Large intestine (tissue), 3 donors: ENCODE data around the gene C1orf74. TPM values are rescaled to one million over a fixed set of nuclear protein-coding genes. Genes with fewer than 3 reads are reported as not detected.

ENCODE experiments used
- DNase-seq, 2 donors: peaks; one replicate each; pipeline versions ENCODE4 v3.0.0 to v3.0.0-alpha.2; 2013
- H3K27ac ChIP-seq: one replicate; pipeline ENCODE4 v1.5.1; 2013; ENCODE audit warnings: low read length
- H3K27me3 ChIP-seq: 2 replicates; pipeline ENCODE4 v1.6.1; 2013; ENCODE audit warnings: low read length; ENCODE audit not compliant: control insufficient read depth, insufficient read depth
- H3K36me3 ChIP-seq: 2 replicates; pipeline ENCODE4 v1.6.1; 2013; ENCODE audit warnings: low read length; ENCODE audit not compliant: control insufficient read depth, insufficient read depth
- H3K4me1 ChIP-seq: one replicate; pipeline ENCODE4 v1.6.1; 2013; ENCODE audit warnings: low read length; ENCODE audit not compliant: control insufficient read depth, insufficient read depth
- H3K4me3 ChIP-seq: one replicate; pipeline ENCODE4 v1.5.1; 2013; ENCODE audit warnings: low read length
- H3K9me3 ChIP-seq: one replicate; pipeline ENCODE4 v1.6.1; 2013; ENCODE audit warnings: mild to moderate bottlenecking, low read depth, low read length, moderate library complexity; ENCODE audit not compliant: control insufficient read depth
- WGBS: methylation state at CpG from one replicate; pipeline ENCODE4 v1.1.5; 2013; ENCODE audit warnings: low lambda C conversion rate; ENCODE audit not compliant: insufficient coverage; 5-methylcytosine and 5-hydroxymethylcytosine counted together
- polyA plus RNA-seq: library from polyadenylated mRNA; unstranded; fragments of 120-200 nt; gene quantifications from one replicate; pipeline ENCODE4 v1.2.1, GENCODE V29; 2013

C1orf74 gene
- polyA plus RNA-seq, 1 donor = 4.7 TPM

DNA sequence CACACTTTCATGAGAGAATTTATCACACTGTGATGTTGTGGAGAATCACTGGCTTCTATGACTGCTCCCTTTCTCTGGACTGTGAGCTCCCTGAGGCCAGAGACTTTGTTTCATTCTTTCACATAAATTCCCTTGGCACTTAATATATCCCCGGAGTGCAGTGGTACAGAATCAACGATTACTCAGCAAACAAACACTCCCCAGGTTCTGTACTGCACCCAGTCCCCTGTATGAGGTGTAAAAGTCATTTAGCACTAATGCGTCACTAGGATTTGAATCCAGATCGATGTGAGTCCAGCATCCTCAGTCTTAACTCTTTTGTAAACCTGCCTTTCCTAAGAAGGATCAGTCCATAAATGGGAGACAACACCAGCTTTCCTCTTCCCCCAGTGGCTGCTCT lies 36.6 kb upstream of the C1orf74 start:
- DNase-seq = no peak
- Histone ChIP-seq H3K4me1 (peaks cover 15% of the 10 kb centered on the region), H3K4me3 (no peak overlapping the region), H3K27ac (no peak overlapping the region), H3K27me3 (no peaks in the 10 kb centered on the region), H3K36me3 (no peaks in the 10 kb centered on the region), H3K9me3 (no peaks in the 10 kb centered on the region)
- no CpG with 5 or more reads among the region's 4 CpGs for WGBS

GRCh38 chr1:209819058-209819457 lies 34.7 kb upstream of the C1orf74 start:
- H3K27me3 ChIP-seq = no peaks in the 10 kb centered on the region
- WGBS = no CpG with 5 or more reads among the region's 1 CpG
- no peaks in the 10 kb centered on the region for H3K36me3 ChIP-seq
- H3K27ac ChIP-seq = peak overlapping the region; percentile 2
- no peak overlapping the region for H3K4me3 ChIP-seq
- peak in 1 of 2 donors; percentile 63 for DNase-seq
- peaks cover 15% of the 10 kb centered on the region for H3K4me1 ChIP-seq
- H3K9me3 ChIP-seq = no peaks in the 10 kb centered on the region

- Histone ChIP-seq H3K27me3 (no peaks in the 10 kb centered on the region), H3K27ac (no peak overlapping the region), H3K36me3 (no peaks in the 10 kb centered on the region), H3K4me3 (no peak overlapping the region), H3K4me1 (peaks cover 12% of the 10 kb centered on the region), H3K9me3 (no peaks in the 10 kb centered on the region)
- no peak for DNase-seq
- WGBS = no CpG with 5 or more reads among the region's 1 CpG
Observed at GRCh38 chr1:209817691-209818090, 33.3 kb upstream of the C1orf74 start.

DNA sequence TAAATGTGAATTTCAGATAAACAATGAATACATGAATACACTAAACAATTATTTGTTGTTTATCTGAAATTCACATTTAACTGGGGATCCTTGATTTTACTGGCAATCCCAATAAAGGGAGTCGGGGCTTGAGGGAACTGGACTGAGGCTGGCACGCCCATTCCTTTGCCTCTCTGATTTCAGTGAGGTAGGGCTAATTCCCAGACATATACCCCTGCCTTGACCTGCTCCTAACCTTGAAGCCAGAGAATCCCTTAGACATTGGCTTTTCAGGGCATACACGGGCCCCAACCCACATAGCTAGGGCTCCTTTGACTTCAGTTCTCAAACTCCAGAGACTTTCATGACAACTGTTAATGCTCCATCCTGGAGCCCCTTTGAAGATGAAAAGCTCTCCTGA lies 32.6 kb upstream of the C1orf74 start:
- no peak for DNase-seq
- Histone ChIP-seq H3K4me3 (no peak overlapping the region), H3K27me3 (no peaks in the 10 kb centered on the region), H3K27ac (no peak overlapping the region), H3K36me3 (no peaks in the 10 kb centered on the region), H3K9me3 (no peaks in the 10 kb centered on the region), H3K4me1 (peaks cover 10% of the 10 kb centered on the region)
- WGBS = no CpG with 5 or more reads among the region's 3 CpGs

GRCh38 chr1:209815931-209816341 lies 31.6 kb upstream of the C1orf74 start:
- no peak for DNase-seq
- no peaks in the 10 kb centered on the region for H3K27me3 ChIP-seq
- H3K4me3 ChIP-seq = no peak overlapping the region
- no CpG with 5 or more reads among the region's 6 CpGs for WGBS
- H3K9me3 ChIP-seq = no peaks in the 10 kb centered on the region
- H3K27ac ChIP-seq = no peak overlapping the region
- peaks cover 10% of the 10 kb centered on the region for H3K4me1 ChIP-seq
- H3K36me3 ChIP-seq = no peaks in the 10 kb centered on the region

DNA sequence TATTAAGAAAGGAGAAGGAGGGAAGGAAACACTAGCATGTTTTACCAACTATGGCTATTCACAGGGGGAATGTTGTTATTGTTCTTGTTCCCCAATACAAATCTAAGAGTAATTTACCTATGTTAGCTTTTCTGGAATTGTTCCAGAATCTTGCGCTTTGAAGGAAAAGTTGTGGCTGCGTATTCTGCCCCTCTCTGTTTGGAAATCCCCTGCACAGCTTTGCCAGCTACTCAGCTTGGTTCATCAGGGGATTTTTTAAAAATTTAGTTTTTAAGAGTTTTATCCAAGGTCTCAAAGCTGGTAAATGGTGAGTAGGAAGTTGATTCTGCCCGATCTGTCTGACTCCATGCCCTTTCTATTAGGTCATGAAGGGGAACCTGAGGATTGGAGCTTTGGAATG lies 31.1 kb upstream of the C1orf74 start:
- whole genome bisulfite sequencing = 100% methylated on average over 1 of the region's 3 CpGs
- H3K27ac ChIP-seq = no peak overlapping the region

GRCh38 chr1:209813902-209814301 lies 29.5 kb upstream of the C1orf74 start:
- H3K4me3 ChIP-seq = no peak overlapping the region
- H3K36me3 ChIP-seq = no peaks in the 10 kb centered on the region
- H3K27ac ChIP-seq = no peak overlapping the region
- no peak for DNase-seq
- no peaks in the 10 kb centered on the region for H3K27me3 ChIP-seq
- H3K4me1 ChIP-seq = peaks cover 11% of the 10 kb centered on the region
- no peaks in the 10 kb centered on the region for H3K9me3 ChIP-seq
- 83% methylated on average over 1 of the region's 4 CpGs for WGBS

More for the DNA sequence above, 31.1 kb upstream of the C1orf74 start:
- no peak for DNase-seq
- H3K36me3 ChIP-seq = no peaks in the 10 kb centered on the region
- no peaks in the 10 kb centered on the region for H3K9me3 ChIP-seq
- peaks cover 10% of the 10 kb centered on the region for H3K4me1 ChIP-seq
- H3K27me3 ChIP-seq = no peaks in the 10 kb centered on the region
- no peak overlapping the region for H3K4me3 ChIP-seq

- no peaks in the 10 kb centered on the region for H3K27me3 ChIP-seq
- H3K36me3 ChIP-seq = no peaks in the 10 kb centered on the region
- no CpG with 5 or more reads among the region's 5 CpGs for WGBS
- no peak overlapping the region for H3K4me3 ChIP-seq
- DNase-seq = no peak
- no peaks in the 10 kb centered on the region for H3K9me3 ChIP-seq
- no peak overlapping the region for H3K27ac ChIP-seq
- peaks cover 36% of the 10 kb centered on the region for H3K4me1 ChIP-seq
Observed at GRCh38 chr1:209810783-209811182, 26.4 kb upstream of the C1orf74 start.

DNA sequence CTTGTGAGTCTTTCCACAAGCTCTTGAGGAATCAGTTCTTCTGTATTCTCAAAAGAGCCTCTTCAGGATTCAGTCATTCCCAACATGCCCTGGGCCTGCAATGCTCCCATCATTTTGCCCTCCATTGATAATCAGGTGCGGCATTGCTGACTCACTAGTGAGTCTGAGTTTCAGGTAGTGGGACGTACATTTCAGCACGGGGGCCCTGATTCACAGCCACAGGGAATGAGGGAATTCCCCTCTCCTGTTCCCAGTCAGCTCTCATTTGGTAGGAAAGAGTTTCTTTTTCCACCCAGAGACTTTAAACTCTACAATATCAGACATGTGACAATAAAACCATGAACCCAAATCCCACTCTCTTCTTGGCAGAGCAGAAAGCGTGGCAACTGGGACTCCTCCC lies 25.3 kb upstream of the C1orf74 start:
- Histone ChIP-seq H3K27me3 (no peaks in the 10 kb centered on the region), H3K4me3 (no peak overlapping the region), H3K9me3 (no peaks in the 10 kb centered on the region), H3K4me1 (peaks cover 36% of the 10 kb centered on the region), H3K36me3 (no peaks in the 10 kb centered on the region), H3K27ac (peak overlapping the region; percentile 71)
- DNase-seq = peak; percentile 67 to 87
- no CpG with 5 or more reads among the region's 4 CpGs for whole genome bisulfite sequencing

DNA sequence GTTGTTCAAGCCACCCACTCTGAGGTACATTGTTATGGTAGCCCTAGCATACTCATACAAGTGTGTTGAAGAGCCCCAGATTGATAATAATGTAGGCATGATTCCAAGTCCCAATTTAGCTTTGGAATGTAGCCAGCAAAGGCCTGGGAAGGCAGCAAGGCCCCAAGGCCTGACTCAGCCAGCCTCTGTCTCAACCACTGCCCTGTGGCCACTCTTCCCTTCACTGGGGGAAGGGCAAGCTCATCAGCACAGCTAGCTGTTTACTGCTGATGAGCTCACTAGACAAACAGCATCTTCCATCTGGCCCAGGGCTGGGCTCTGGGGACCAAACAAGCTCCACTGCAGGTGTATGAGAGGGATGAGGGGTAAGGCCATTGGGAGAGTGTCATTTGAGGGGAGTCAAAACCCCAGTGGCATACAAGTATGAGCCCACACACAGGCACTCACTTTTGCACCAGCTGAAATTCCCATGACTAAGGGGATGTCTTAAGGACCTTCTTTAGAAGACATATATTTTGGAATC lies 23.8 kb upstream of the C1orf74 start:
- no peaks in the 10 kb centered on the region for H3K9me3 ChIP-seq
- H3K4me1 ChIP-seq = peaks cover 43% of the 10 kb centered on the region
- H3K36me3 ChIP-seq = no peaks in the 10 kb centered on the region
- no peak overlapping the region for H3K4me3 ChIP-seq
- peak overlapping the region; percentile 95 for H3K27ac ChIP-seq
- peak; percentile 90 to 94 for DNase-seq
- H3K27me3 ChIP-seq = no peaks in the 10 kb centered on the region

DNA sequence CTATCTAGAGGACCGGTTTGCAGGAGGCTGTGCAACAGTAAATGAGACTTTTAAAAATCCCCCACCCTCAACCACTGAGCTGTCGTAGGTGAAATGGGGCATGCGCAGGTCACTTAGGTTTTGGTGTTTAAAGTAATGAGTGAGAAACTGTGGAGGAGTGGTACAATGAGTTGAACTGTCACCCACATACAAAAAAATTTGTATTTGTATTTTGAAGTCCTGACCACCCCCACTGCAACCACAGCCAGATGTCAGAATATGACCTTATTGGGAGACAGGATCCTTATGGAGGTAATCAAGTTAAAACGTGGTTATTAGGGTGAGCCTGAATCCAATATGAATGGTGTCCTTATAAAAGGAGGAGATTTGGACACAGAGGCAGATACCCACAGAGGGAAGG lies 23.1 kb upstream of the C1orf74 start:
- Histone ChIP-seq H3K27me3 (no peaks in the 10 kb centered on the region), H3K36me3 (no peaks in the 10 kb centered on the region), H3K4me1 (peaks cover 49% of the 10 kb centered on the region), H3K4me3 (no peak overlapping the region), H3K27ac (peak overlapping the region; percentile 95), H3K9me3 (no peaks in the 10 kb centered on the region)
- no CpG with 5 or more reads among the region's 4 CpGs for WGBS
- no peak for DNase-seq
